SU-DHL-6 (cell line): ENCODE results near the gene SERPINA5.

Experiments
- H2AFZ ChIP-seq: fragments of 200-600 bp; sonication (generic); 2 replicates; pipeline ENCODE4 v1.6.1; 2014; ENCODE audit warnings: low read depth, mild to moderate bottlenecking, moderate library complexity, mixed read lengths, antibody characterized with exemption, low read length; ENCODE audit not compliant: severe bottlenecking
- H3F3A ChIP-seq: fragments of 200-600 bp; shearing (Covaris generic); 2 replicates; pipeline ENCODE4 v1.6.0; 2016; ENCODE audit warnings: antibody characterized with exemption, mild to moderate bottlenecking; ENCODE audit not compliant: insufficient read depth
- H3K27ac ChIP-seq: fragments of 200-600 bp; sonication (generic); 2 replicates; pipeline ENCODE4 v1.5.1; 2016; ENCODE audit warnings: low read depth, mild to moderate bottlenecking, low read length, moderate library complexity, mixed read lengths
- H3K27me3 ChIP-seq: fragments of 200-600 bp; sonication (generic), shearing (Covaris generic); 2 replicates; pipeline ENCODE4 v1.6.0; 2014; ENCODE audit warnings: mild to moderate bottlenecking, low read length
- H3K36me3 ChIP-seq: fragments of 200-600 bp; sonication (generic); 2 replicates; pipeline ENCODE4 v1.6.1; 2014; ENCODE audit warnings: mild to moderate bottlenecking, low read length, mixed read lengths
- H3K4me2 ChIP-seq: fragments of 300-600, 200-600 bp; shearing (Covaris generic), sonication (generic); 2 replicates; pipeline ENCODE4 v1.6.0; 2014; ENCODE audit warnings: low read length, low read depth, mild to moderate bottlenecking; ENCODE audit not compliant: poor library complexity, severe bottlenecking
- H3K4me3 ChIP-seq: fragments of 200-600 bp; sonication (generic); 2 replicates; pipeline ENCODE4 v1.5.1; 2014; ENCODE audit warnings: antibody characterized with exemption, low read length, mild to moderate bottlenecking, mixed read lengths; ENCODE audit not compliant: insufficient read depth, poor library complexity, severe bottlenecking
- H3K79me2 ChIP-seq: fragments of 200-600 bp; sonication (generic); 2 replicates; pipeline ENCODE4 v1.6.1; 2014; ENCODE audit warnings: mild to moderate bottlenecking, low read length, moderate library complexity; ENCODE audit not compliant: insufficient read depth
- H3K9ac ChIP-seq: fragments of 200-600 bp; sonication (generic); 2 replicates; pipeline ENCODE4 v1.7.0; 2014; ENCODE audit warnings: mild to moderate bottlenecking, low read length
- H3K9me2 ChIP-seq: fragments of 200-600 bp; sonication (generic); replicated peaks from 2 replicates; pipeline ENCODE4 v1.6.1; 2014; ENCODE audit warnings: low read length; ENCODE audit not compliant: insufficient read depth
- H3K9me3 ChIP-seq: fragments of 200-600 bp; sonication (generic); 2 replicates; pipeline ENCODE4 v1.6.1; 2014; ENCODE audit warnings: low read length, mixed read lengths; ENCODE audit not compliant: insufficient read depth
- H4K20me1 ChIP-seq: fragments of 200-600 bp; sonication (generic); 2 replicates; pipeline ENCODE4 v1.6.1; 2014; ENCODE audit warnings: low read depth, mild to moderate bottlenecking, antibody characterized with exemption, low read length, moderate library complexity, mixed read lengths
- CTCF ChIP-seq: fragments of 200-600 bp; sonication (generic); IDR thresholded peaks from one replicate; pipeline ENCODE4 v1.5.1; 2017; ENCODE audit warnings: antibody characterized with exemption, mild to moderate bottlenecking, low read length, moderate library complexity; ENCODE audit not compliant: insufficient read depth, poor library complexity, severe bottlenecking
- EZH2phosphoT487 ChIP-seq: fragments of 200-600 bp; sonication (generic), shearing (Covaris generic); conservative IDR thresholded peaks from 2 replicates; pipeline ENCODE4 v1.6.1; 2018; ENCODE audit warnings: mild to moderate bottlenecking, antibody characterized with exemption, low read length, moderate library complexity, mixed read lengths

The SERPINA5 gene

GRCh38 chr14:94559638-94560290 lies 21.5 kb upstream of the SERPINA5 start:
- Histone ChIP-seq H3K4me3 (no peak overlapping the region), H4K20me1 (no peaks in the 10 kb centered on the region), H3K9ac (no peak overlapping the region), H3F3A (no peaks in the 10 kb centered on the region), H3K9me2 (no peaks in the 10 kb centered on the region), H2AFZ (no peak overlapping the region), H3K9me3 (no peaks in the 10 kb centered on the region), H3K36me3 (no peaks in the 10 kb centered on the region), H3K79me2 (no peaks in the 10 kb centered on the region), H3K27ac (no peak overlapping the region), H3K27me3 (no peaks in the 10 kb centered on the region), H3K4me2 (no peak overlapping the region)
- TF ChIP-seq CTCF = no peak
- no peak for TF ChIP-seq EZH2phosphoT487

GRCh38 chr14:94560291-94560665 lies 20.9 kb upstream of the SERPINA5 start:
- H3K4me3 ChIP-seq = no peak overlapping the region
- no peaks in the 10 kb centered on the region for H4K20me1 ChIP-seq
- no peaks in the 10 kb centered on the region for H3K36me3 ChIP-seq
- no peaks in the 10 kb centered on the region for H3K27me3 ChIP-seq
- H3K27ac ChIP-seq = no peak overlapping the region
- no peak overlapping the region for H3K4me2 ChIP-seq
- no peaks in the 10 kb centered on the region for H3K79me2 ChIP-seq
- no peak overlapping the region for H2AFZ ChIP-seq
- no peaks in the 10 kb centered on the region for H3K9me2 ChIP-seq
- H3K9me3 ChIP-seq = no peaks in the 10 kb centered on the region
- no peak for TF ChIP-seq EZH2phosphoT487
- no peak for TF ChIP-seq CTCF
- no peaks in the 10 kb centered on the region for H3F3A ChIP-seq
- no peak overlapping the region for H3K9ac ChIP-seq

GRCh38 chr14:94560751-94561655 lies 20.2 kb upstream of the SERPINA5 start, which contains the start of gene SERPINA4:
Gene SERPINA4 (plus strand): TSS chr14:94561442. CDS start chr14:94563483, 2,041 bp downstream.
- Histone ChIP-seq H3K4me3 (no peak within 1 kb of the TSS), H3K4me2 (no peak within 1 kb of the TSS)

More at GRCh38 chr14:94560751-94561655, 20.2 kb upstream of the SERPINA5 start, which contains the start of gene SERPINA4:
- no peaks in the 10 kb centered on the region for H3K9me2 ChIP-seq
- H3K9ac ChIP-seq = no peak within 1 kb of the TSS
- no peaks in the 10 kb centered on the region for H3K36me3 ChIP-seq
- no peaks in the 10 kb centered on the region for H4K20me1 ChIP-seq
- no peaks in the 10 kb centered on the region for H3K9me3 ChIP-seq
- no peak within 1 kb of the TSS for H2AFZ ChIP-seq
- H3K79me2 ChIP-seq = no peaks in the 10 kb centered on the region
- no peak for TF ChIP-seq CTCF
- H3F3A ChIP-seq = no peaks in the 10 kb centered on the region
- no peaks in the 10 kb centered on the region for H3K27me3 ChIP-seq
- H3K27ac ChIP-seq = no peak within 1 kb of the TSS
